Measurements from ENCODE around the gene MCAM.

The MCAM gene

GRCh38 chr11:119263352-119263940 is 53.5 kb downstream of the MCAM start:
- no peak for DNase-seq (ENCODE audit: low read depth in 2 of 2)

DNA sequence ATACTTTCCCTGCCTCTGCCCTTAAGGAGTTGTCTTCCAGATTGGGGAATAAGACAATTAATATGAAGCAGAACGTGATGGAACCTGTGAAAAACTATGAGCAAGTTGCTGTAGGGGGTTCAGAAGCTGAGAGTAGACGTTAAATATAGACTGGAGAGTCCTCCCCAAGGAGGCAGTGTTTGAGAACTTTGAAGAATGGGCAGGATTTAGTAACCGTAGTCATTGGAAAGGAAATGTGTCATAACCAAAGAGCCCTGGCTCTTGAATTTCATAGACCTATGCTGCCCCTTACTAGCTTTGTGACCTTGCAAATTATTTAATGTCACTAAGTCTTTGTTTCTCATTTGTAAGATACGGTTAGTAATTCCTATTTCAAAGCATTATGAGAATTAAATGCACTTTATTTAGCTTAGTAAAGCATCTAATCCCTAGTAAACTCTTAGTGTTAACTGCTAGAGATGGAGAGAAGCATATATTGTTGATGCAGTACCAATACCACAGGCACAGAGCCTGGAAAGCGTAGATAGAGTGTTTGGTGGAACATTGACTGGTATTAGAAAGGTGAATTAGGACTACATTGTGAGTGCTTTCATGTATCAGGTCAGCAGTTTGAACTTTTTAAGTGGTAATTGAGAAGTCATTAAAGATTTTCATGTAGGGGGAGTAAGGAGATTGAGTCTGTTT is 54.1 kb downstream of the MCAM start:
- no peak for DNase-seq (ENCODE audit: low read depth in 2 of 2)

DNA sequence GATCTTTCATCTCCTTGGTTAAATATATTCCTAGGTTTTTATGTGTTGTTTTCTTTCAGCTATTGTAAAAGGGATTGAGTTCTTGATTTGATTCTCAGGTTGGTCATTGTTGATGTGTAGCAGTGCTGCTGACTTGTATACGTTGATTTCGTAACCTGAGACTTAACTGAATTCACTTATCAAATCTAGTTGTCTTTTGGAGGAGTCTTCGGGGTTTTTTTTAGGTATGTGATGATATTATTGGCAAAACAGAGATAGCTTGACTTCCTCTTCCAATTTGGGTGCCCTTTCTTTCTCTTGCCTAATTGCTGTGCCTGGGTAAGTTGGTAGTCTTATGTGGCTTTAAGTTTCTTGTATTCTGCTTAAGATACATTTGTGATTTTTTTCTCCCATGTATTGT is 57.9 kb downstream of the MCAM start:
- no peak for DNase-seq (ENCODE audit: low read depth in 2 of 2)

Measured in fibroblast of skin of left biceps (primary cell).